IPS DF 19.7 (cell line): ENCODE results near the gene RESP18.
"Not testable (repeated sequence)": the region's sequence is repeated elsewhere in the genome, so short reads cannot be mapped to it uniquely, and the experiment has no call there.

Source experiments
- DNase-seq: peaks from one replicate; pipeline ENCODE4 v3.0.0-alpha.2; 2013; ENCODE audit warnings: low read depth, low spot score

Gene RESP18

GRCh38 chr2:219291910-219292490 lies 40.5 kb downstream of the RESP18 start:
- no peak for DNase-seq

- DNase-seq, result no peak
Observed at GRCh38 chr2:219291394-219291793, 41.1 kb downstream of the RESP18 start.

- no peak for DNase-seq
Observed at GRCh38 chr2:219290381-219291171, 42.0 kb downstream of the RESP18 start.

GRCh38 chr2:219289537-219290361 lies 42.8 kb downstream of the RESP18 start:
- DNase-seq, result no peak

GRCh38 chr2:219289195-219289536 lies 43.4 kb downstream of the RESP18 start:
- DNase-seq, result no peak

GRCh38 chr2:219287580-219288265 lies 44.8 kb downstream of the RESP18 start:
- no peak for DNase-seq

- not testable (repeated sequence) for DNase-seq
Observed at GRCh38 chr2:219287116-219287440, 45.5 kb downstream of the RESP18 start.

GRCh38 chr2:219286436-219287115 lies 46.0 kb downstream of the RESP18 start:
- no peak for DNase-seq

- DNase-seq, result no peak
Observed at GRCh38 chr2:219285894-219286425, 46.6 kb downstream of the RESP18 start.

- DNase-seq, result no peak
Observed at GRCh38 chr2:219285373-219285735, 47.2 kb downstream of the RESP18 start.

GRCh38 chr2:219284501-219285372 lies 47.8 kb downstream of the RESP18 start:
- no peak for DNase-seq

GRCh38 chr2:219282943-219283581 lies 49.5 kb downstream of the RESP18 start:
- no peak for DNase-seq

- DNase-seq, result no peak
Observed at GRCh38 chr2:219282375-219282774, 50.2 kb downstream of the RESP18 start.

GRCh38 chr2:219281588-219281987 lies 51.0 kb downstream of the RESP18 start:
- DNase-seq, result no peak

- DNase-seq, result no peak
Observed at GRCh38 chr2:219280651-219281050, 51.9 kb downstream of the RESP18 start.

GRCh38 chr2:219279916-219280516 lies 52.5 kb downstream of the RESP18 start:
- DNase-seq, result no peak

GRCh38 chr2:219279151-219279915 lies 53.2 kb downstream of the RESP18 start, which contains the start of gene DNAJB2:
Gene DNAJB2, plus strand, starts transcription at chr2:219279366. Its CDS starts 468 bp downstream, at chr2:219279834.
- DNase-seq, result peak; percentile 78

GRCh38 chr2:219278655-219279150 lies 53.8 kb downstream of the RESP18 start:
- no peak for DNase-seq
